ENCODE measurements around the gene PCDH1. TPM values are rescaled to one million over a fixed set of nuclear protein-coding genes. Genes with fewer than 3 reads are reported as not detected.

The PCDH1 gene
- total RNA-seq, 1 donor = 1.4 TPM

DNA sequence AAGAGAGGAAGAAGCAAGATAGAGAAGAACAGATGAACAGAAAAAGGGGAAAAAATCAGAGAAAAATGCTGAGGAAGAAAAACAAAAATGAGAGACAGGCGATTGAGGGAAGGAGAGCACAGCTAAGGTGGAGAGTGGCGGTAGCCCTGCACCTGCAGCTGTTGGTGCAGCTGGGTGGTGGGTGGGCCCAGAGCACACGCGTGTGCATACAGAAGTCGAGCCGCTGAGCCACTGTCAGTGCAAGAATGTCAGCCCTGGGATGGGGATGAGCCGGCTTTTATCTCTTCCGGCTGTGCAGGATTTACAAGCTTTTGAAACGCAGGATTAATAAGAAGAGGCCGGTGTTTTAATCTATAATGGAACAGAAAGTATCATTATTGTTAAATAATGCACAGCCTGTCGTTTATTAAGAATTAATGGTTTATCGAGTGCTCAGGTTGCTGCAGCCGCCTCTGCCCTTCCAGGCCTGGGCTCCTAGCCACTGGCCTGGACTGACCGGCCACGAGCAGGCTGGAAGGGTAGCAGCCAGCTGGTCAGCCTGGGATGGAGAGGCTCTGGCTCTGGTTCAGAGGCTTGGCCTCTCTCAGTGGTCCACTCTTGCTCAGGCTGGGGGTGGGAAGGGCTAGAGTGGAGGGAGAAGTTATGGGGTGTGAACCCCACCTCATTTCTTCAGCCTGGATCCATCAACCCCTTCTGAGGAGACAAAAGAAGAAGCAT, 68.7 kb downstream of the PCDH1 start:
- H3K4me1 ChIP-seq (ENCODE audit: insufficient read depth, low read length) = no peaks in the 10 kb centered on the region
- no peak overlapping the region for H3K27ac ChIP-seq (ENCODE audit: low read depth, low read length)
- H3K36me3 ChIP-seq (ENCODE audit: insufficient read depth, low read length) = no peaks in the 10 kb centered on the region
- H3K9me3 ChIP-seq (ENCODE audit: low read depth, low read length) = no peaks in the 10 kb centered on the region
- H2AFZ ChIP-seq (ENCODE audit: low read length) = no peak overlapping the region
- no peak overlapping the region for H3K4me2 ChIP-seq (ENCODE audit: insufficient read depth, low read length)
- TF ChIP-seq, protein P1, sequence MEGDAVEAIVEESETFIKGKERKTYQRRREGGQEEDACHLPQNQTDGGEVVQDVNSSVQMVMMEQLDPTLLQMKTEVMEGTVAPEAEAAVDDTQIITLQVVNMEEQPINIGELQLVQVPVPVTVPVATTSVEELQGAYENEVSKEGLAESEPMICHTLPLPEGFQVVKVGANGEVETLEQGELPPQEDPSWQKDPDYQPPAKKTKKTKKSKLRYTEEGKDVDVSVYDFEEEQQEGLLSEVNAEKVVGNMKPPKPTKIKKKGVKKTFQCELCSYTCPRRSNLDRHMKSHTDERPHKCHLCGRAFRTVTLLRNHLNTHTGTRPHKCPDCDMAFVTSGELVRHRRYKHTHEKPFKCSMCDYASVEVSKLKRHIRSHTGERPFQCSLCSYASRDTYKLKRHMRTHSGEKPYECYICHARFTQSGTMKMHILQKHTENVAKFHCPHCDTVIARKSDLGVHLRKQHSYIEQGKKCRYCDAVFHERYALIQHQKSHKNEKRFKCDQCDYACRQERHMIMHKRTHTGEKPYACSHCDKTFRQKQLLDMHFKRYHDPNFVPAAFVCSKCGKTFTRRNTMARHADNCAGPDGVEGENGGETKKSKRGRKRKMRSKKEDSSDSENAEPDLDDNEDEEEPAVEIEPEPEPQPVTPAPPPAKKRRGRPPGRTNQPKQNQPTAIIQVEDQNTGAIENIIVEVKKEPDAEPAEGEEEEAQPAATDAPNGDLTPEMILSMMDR (IDR thresholded peaks at IDR 0.05; ENCODE audit: extremely low read depth, low read depth, low read length) = no peak
- H3K27me3 ChIP-seq (ENCODE audit: insufficient read depth, low read length) = peaks cover 77% of the 10 kb centered on the region
- H4K20me1 ChIP-seq (ENCODE audit: insufficient read depth, low read length) = no peaks in the 10 kb centered on the region
- H3K4me3 ChIP-seq (ENCODE audit: insufficient read depth, low read length) = no peak overlapping the region
- DNase-seq (ENCODE audit: insufficient read length, low spot score, missing footprints) = peak; percentile 57
- no peaks in the 10 kb centered on the region for H3K79me2 ChIP-seq (ENCODE audit: insufficient read depth, low read length)

DNA sequence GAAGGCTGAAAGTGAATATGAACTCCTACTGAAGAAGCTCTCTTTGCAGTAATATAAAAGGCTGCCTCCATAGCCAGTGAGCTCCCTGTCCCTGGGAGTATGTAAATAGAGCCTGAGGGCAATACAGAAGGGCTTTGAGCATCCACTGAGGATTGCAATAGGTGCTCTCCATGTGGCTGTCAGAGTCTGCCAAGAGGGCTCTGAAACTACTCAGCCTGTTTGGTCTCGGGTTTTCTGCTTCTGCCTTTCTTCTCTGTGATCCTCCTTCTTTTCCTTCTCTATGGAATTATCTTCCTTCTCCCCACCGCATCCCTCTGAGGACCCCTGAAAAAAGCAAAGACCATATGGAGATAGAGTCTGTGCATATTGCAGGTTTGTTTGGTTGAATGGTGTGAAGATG, 69.4 kb downstream of the PCDH1 start:
- H2AFZ ChIP-seq (ENCODE audit: low read length) = no peak overlapping the region
- H3K4me1 ChIP-seq (ENCODE audit: insufficient read depth, low read length) = no peaks in the 10 kb centered on the region
- no peak overlapping the region for H3K4me2 ChIP-seq (ENCODE audit: insufficient read depth, low read length)
- no peak overlapping the region for H3K27ac ChIP-seq (ENCODE audit: low read depth, low read length)
- H3K9me3 ChIP-seq (ENCODE audit: low read depth, low read length) = no peaks in the 10 kb centered on the region
- peaks cover 84% of the 10 kb centered on the region for H3K27me3 ChIP-seq (ENCODE audit: insufficient read depth, low read length)
- DNase-seq (ENCODE audit: insufficient read length, low spot score, missing footprints) = peak; percentile 34
- H4K20me1 ChIP-seq (ENCODE audit: insufficient read depth, low read length) = no peaks in the 10 kb centered on the region
- TF ChIP-seq, protein P1 (IDR thresholded peaks at IDR 0.05; ENCODE audit: extremely low read depth, low read depth, low read length) = no peak
- H3K36me3 ChIP-seq (ENCODE audit: insufficient read depth, low read length) = no peaks in the 10 kb centered on the region
- no peaks in the 10 kb centered on the region for H3K79me2 ChIP-seq (ENCODE audit: insufficient read depth, low read length)
- H3K4me3 ChIP-seq (ENCODE audit: insufficient read depth, low read length) = no peak overlapping the region

DNA sequence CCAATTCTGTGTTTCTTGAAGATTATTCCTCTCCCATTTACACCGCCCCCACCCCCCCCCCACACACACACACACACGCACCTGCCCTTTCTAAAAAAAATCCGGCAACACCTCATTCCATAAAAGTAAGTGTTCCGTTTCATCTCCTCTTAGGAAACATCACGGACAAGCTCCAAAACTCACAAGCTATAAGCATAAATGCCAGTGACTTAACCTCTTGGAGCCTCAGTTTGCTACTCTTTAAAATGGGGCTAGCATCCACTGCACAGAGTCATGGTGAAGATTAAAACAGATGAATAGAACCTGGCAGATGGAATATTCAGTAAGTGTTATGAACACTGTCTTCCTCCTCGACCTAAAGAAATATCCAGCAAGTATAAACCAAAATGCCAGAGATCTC, 70.5 kb downstream of the PCDH1 start:
- H4K20me1 ChIP-seq (ENCODE audit: insufficient read depth, low read length) = no peaks in the 10 kb centered on the region
- no peaks in the 10 kb centered on the region for H3K4me1 ChIP-seq (ENCODE audit: insufficient read depth, low read length)
- H3K36me3 ChIP-seq (ENCODE audit: insufficient read depth, low read length) = no peaks in the 10 kb centered on the region
- TF ChIP-seq, protein P1 (IDR thresholded peaks at IDR 0.05; ENCODE audit: extremely low read depth, low read depth, low read length) = no peak
- no peak overlapping the region for H2AFZ ChIP-seq (ENCODE audit: low read length)
- H3K9me3 ChIP-seq (ENCODE audit: low read depth, low read length) = no peaks in the 10 kb centered on the region
- no peak overlapping the region for H3K4me3 ChIP-seq (ENCODE audit: insufficient read depth, low read length)
- H3K4me2 ChIP-seq (ENCODE audit: insufficient read depth, low read length) = no peak overlapping the region
- H3K27me3 ChIP-seq (ENCODE audit: insufficient read depth, low read length) = peaks cover 94% of the 10 kb centered on the region
- DNase-seq (ENCODE audit: insufficient read length, low spot score, missing footprints) = no peak
- no peaks in the 10 kb centered on the region for H3K79me2 ChIP-seq (ENCODE audit: insufficient read depth, low read length)
- H3K27ac ChIP-seq (ENCODE audit: low read depth, low read length) = no peak overlapping the region

DNA sequence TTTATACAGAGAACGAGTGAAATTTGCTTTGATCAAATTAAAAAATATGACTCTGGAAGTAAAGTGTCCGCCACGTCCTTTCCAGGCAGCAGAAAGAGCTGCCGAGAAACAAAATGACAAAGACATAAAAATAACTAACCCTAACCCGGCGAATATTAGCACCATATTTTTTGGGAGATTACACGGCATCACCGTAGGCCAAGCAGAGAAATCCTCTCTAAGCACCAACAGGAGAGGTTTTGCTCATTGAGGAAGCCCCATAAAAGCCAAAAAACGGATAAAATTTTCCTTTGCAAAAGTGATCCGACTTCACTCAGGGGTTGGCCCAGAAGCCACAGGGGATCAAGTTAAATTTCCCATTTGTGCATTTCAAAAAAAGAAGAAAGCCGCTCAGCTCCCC, 70.9 kb downstream of the PCDH1 start:
- Histone ChIP-seq H3K36me3 (ENCODE audit: insufficient read depth, low read length) (no peaks in the 10 kb centered on the region), H3K27ac (ENCODE audit: low read depth, low read length) (no peak overlapping the region), H3K79me2 (ENCODE audit: insufficient read depth, low read length) (no peaks in the 10 kb centered on the region), H4K20me1 (ENCODE audit: insufficient read depth, low read length) (no peaks in the 10 kb centered on the region), H3K9me3 (ENCODE audit: low read depth, low read length) (no peaks in the 10 kb centered on the region), H3K4me1 (ENCODE audit: insufficient read depth, low read length) (no peaks in the 10 kb centered on the region), H3K4me2 (ENCODE audit: insufficient read depth, low read length) (no peak overlapping the region), H3K27me3 (ENCODE audit: insufficient read depth, low read length) (peaks cover 92% of the 10 kb centered on the region), H3K4me3 (ENCODE audit: insufficient read depth, low read length) (no peak overlapping the region), H2AFZ (ENCODE audit: low read length) (no peak overlapping the region)
- TF ChIP-seq, protein P1 (IDR thresholded peaks at IDR 0.05; ENCODE audit: extremely low read depth, low read depth, low read length) = no peak
- peak; percentile 27 for DNase-seq (ENCODE audit: insufficient read length, low spot score, missing footprints)

All from osteoblast (primary cell).